ENCODE results near the gene TENT5A.

DNA sequence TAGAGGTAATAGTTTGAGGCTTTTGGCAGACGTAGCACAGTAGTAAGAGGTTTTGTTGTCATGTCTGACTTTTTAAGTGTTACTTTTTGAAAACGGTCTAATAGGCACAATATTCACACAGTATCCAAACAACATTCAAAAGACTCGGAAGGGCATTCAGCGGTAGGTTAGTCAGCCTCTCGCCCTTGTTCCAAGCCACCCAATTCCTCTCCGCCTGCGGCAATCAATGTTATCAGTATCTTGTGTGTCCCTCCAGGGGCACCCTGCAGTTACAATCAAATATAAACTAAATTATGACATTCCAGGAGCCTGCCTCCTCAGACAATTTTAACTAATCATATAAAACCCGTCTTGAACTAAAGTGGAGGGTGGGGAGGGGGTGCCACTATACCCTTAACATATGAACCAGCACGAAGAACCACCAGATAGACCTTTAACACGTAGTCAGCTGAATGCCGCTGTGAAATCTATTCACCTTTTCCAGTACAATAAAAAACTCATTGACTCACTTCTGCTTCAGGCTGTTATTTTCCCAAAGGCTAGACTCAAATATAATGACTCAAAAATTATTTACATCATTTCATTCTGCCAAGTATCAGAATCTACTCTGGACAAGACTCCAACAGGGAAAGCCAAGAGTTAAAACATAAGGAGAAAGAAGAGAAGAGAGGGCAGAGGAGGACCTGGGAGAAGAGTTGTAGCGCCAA, 1.6 kb downstream of the TENT5A start:
- no peak for TF ChIP-seq EZH2 (IDR thresholded peaks at IDR 0.05; ENCODE audit: low read depth)
- TF ChIP-seq, protein P1, sequence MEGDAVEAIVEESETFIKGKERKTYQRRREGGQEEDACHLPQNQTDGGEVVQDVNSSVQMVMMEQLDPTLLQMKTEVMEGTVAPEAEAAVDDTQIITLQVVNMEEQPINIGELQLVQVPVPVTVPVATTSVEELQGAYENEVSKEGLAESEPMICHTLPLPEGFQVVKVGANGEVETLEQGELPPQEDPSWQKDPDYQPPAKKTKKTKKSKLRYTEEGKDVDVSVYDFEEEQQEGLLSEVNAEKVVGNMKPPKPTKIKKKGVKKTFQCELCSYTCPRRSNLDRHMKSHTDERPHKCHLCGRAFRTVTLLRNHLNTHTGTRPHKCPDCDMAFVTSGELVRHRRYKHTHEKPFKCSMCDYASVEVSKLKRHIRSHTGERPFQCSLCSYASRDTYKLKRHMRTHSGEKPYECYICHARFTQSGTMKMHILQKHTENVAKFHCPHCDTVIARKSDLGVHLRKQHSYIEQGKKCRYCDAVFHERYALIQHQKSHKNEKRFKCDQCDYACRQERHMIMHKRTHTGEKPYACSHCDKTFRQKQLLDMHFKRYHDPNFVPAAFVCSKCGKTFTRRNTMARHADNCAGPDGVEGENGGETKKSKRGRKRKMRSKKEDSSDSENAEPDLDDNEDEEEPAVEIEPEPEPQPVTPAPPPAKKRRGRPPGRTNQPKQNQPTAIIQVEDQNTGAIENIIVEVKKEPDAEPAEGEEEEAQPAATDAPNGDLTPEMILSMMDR (conservative IDR thresholded peaks at IDR 0.05), result no peak

All from PC-9 (cell line).